ENCODE data around the gene DOK6.
"Not testable (repeated sequence)": the region's sequence is repeated elsewhere in the genome, so short reads cannot be mapped to it uniquely, and the experiment has no call there.

DOK6 gene

GRCh38 chr18:69400253-69400975 is at the start of gene DOK6:
Gene DOK6 (plus strand): TSS chr18:69400888.
- no peak for DNase-seq

GRCh38 chr18:69353023-69353422 is 47.7 kb upstream of the DOK6 start:
- no peak for DNase-seq

- DNase-seq: no peak
Measured at GRCh38 chr18:69357590-69357989, 43.1 kb upstream of the DOK6 start.

- no peak for DNase-seq
Measured at GRCh38 chr18:69358212-69358895, 42.3 kb upstream of the DOK6 start.

- DNase-seq: not testable (repeated sequence)
Measured at GRCh38 chr18:69359768-69360167, 40.9 kb upstream of the DOK6 start.

GRCh38 chr18:69364930-69365329 is 35.8 kb upstream of the DOK6 start:
- DNase-seq: no peak

GRCh38 chr18:69365658-69366057 is 35.0 kb upstream of the DOK6 start:
- DNase-seq: no peak

GRCh38 chr18:69367104-69367503 is 33.6 kb upstream of the DOK6 start:
- no peak for DNase-seq

- DNase-seq: no peak
Measured at GRCh38 chr18:69371729-69372128, 29.0 kb upstream of the DOK6 start.

- DNase-seq: no peak
Measured at GRCh38 chr18:69380324-69380723, 20.4 kb upstream of the DOK6 start.

- no peak for DNase-seq
Measured at GRCh38 chr18:69383186-69383585, 17.5 kb upstream of the DOK6 start.

- no peak for DNase-seq
Measured at GRCh38 chr18:69387186-69387585, 13.5 kb upstream of the DOK6 start.

GRCh38 chr18:69388222-69388621 is 12.5 kb upstream of the DOK6 start:
- no peak for DNase-seq

GRCh38 chr18:69397096-69397495 is 3.6 kb upstream of the DOK6 start:
- DNase-seq: peak in 1 of 2 experiments; percentile 33

- no peak for DNase-seq
Measured at GRCh38 chr18:69399253-69399652, 1.4 kb upstream of the DOK6 start.

- DNase-seq: no peak
Measured at GRCh38 chr18:69400976-69401225, 213 bp downstream of the DOK6 start.

- DNase-seq: no peak
Measured at GRCh38 chr18:69401226-69401971, 711 bp downstream of the DOK6 start.

GRCh38 chr18:69401972-69402532 is 1.4 kb downstream of the DOK6 start:
- no peak for DNase-seq

- DNase-seq: no peak
Measured at GRCh38 chr18:69402533-69402989, 1.9 kb downstream of the DOK6 start.

GRCh38 chr18:69408522-69408921 is 7.8 kb downstream of the DOK6 start:
- DNase-seq: no peak

- DNase-seq: no peak
Measured at GRCh38 chr18:69411199-69411598, 10.5 kb downstream of the DOK6 start.

GRCh38 chr18:69414184-69414583 is 13.5 kb downstream of the DOK6 start:
- DNase-seq: no peak

- no peak for DNase-seq
Measured at GRCh38 chr18:69432847-69433246, 32.2 kb downstream of the DOK6 start.

- DNase-seq: no peak
Measured at GRCh38 chr18:69435000-69435399, 34.3 kb downstream of the DOK6 start.
